OCI-LY7 (cell line): ENCODE measurements around the gene PTPRS. TPM values are rescaled to one million over a fixed set of nuclear protein-coding genes. Genes with fewer than 3 reads are reported as not detected.
A peak's percentile ranks its signal among the peaks of the same experiment; 100 is the strongest.

Experiments
- Bru-seq: library from RNA; stranded (reverse); fragments of 400-500 nt; gene quantifications from one replicate; lab custom pipeline; 2021; lab: Mats Ljungman, UMichigan
- BruChase-seq, 2 experiments: library from RNA; stranded (reverse); fragments of 400-500 nt; gene quantifications; one replicate each; lab custom pipeline; 2021; lab: Mats Ljungman, UMichigan
- BruUV-seq: library from RNA; stranded (reverse); fragments of 400-500 nt; replicated peaks from 2 replicates; lab custom pipeline; 2021; lab: Mats Ljungman, UMichigan
- CTCF ChIA-PET: fragments of 300-600 bp; sonication (Branson Sonifier 250); formaldehyde crosslinking; loops from one replicate; lab custom pipeline; 2022; ENCODE audit warnings: antibody characterized with exemption; ENCODE audit not compliant: unreplicated experiment; lab: Charles Lee
- POLR2A ChIA-PET: fragments of 300-600 bp; sonication (Branson Sonifier 250); formaldehyde crosslinking; loops from one replicate; lab custom pipeline; 2022; ENCODE audit warnings: antibody characterized with exemption; lab: Charles Lee
- DNase-seq: peaks from one replicate; pipeline ENCODE4 v3.0.0-alpha.2; 2015; ENCODE audit warnings: low spot score
- H2AFZ ChIP-seq: fragments of 200-600 bp; sonication (generic), shearing (Covaris generic); 2 replicates; pipeline ENCODE4 v1.6.1; 2014; ENCODE audit warnings: mild to moderate bottlenecking, antibody characterized with exemption, low read length, moderate library complexity
- H3K27ac ChIP-seq: fragments of 200-600 bp; sonication (generic); 2 replicates; pipeline ENCODE4 v1.5.1; 2014; ENCODE audit warnings: mixed run types, low read depth, mild to moderate bottlenecking, moderate library complexity, low read length, inconsistent platforms; ENCODE audit not compliant: poor library complexity, severe bottlenecking
- H3K36me3 ChIP-seq: fragments of 200-600 bp; sonication (generic); 2 replicates; pipeline ENCODE4 v1.6.1; 2014; ENCODE audit warnings: mild to moderate bottlenecking, antibody characterized with exemption, low read length, moderate library complexity, mixed read lengths; ENCODE audit not compliant: insufficient read depth
- H3K4me1 ChIP-seq: fragments of 200-600 bp; sonication (generic); 2 replicates; pipeline ENCODE4 v1.5.1; 2014; ENCODE audit warnings: mild to moderate bottlenecking, low read length; ENCODE audit not compliant: insufficient read depth, poor library complexity, severe bottlenecking
- H3K4me2 ChIP-seq: fragments of 200-600 bp; sonication (generic); 2 replicates; pipeline ENCODE4 v1.6.1; 2014; ENCODE audit warnings: mild to moderate bottlenecking, low read length
- H3K4me3 ChIP-seq: fragments of 200-600 bp; sonication (generic); 2 replicates; pipeline ENCODE4 v1.5.1; 2014; ENCODE audit warnings: mild to moderate bottlenecking, low read depth, low read length; ENCODE audit not compliant: poor library complexity, severe bottlenecking
- H3K79me2 ChIP-seq: fragments of 200-600 bp; sonication (generic); 2 replicates; pipeline ENCODE4 v1.6.1; 2016; ENCODE audit warnings: low read depth, mild to moderate bottlenecking, low read length, moderate library complexity, mixed read lengths; ENCODE audit not compliant: insufficient read depth
- H3K9me2 ChIP-seq: fragments of 200-600 bp; sonication (generic); 2 replicates; pipeline ENCODE4 v1.6.1; 2016; ENCODE audit warnings: mild to moderate bottlenecking, low read length, mixed read lengths; ENCODE audit not compliant: insufficient read depth
- H3K9me3 ChIP-seq: fragments of 200-600 bp; sonication (generic); 2 replicates; pipeline ENCODE4 v1.6.1; 2014; ENCODE audit warnings: mild to moderate bottlenecking, mixed run types, low read length, mixed read lengths
- H4K20me1 ChIP-seq: fragments of 200-600 bp; sonication (generic); 2 replicates; pipeline ENCODE4 v1.6.1; 2014; ENCODE audit warnings: mild to moderate bottlenecking, antibody characterized with exemption, low read length, moderate library complexity, mixed read lengths; ENCODE audit not compliant: insufficient read depth
- CTCF ChIP-seq: fragments of 200-600 bp; sonication (generic); conservative IDR thresholded peaks from 2 replicates; pipeline ENCODE4 v1.5.1; 2014; ENCODE audit warnings: mild to moderate bottlenecking, antibody characterized with exemption, low read length, moderate library complexity, mixed read lengths
- EZH2phosphoT487 ChIP-seq: fragments of 200-600 bp; sonication (generic); IDR thresholded peaks from 2 replicates; pipeline ENCODE4 v1.6.1; 2018; ENCODE audit warnings: low read depth, borderline replicate concordance, mild to moderate bottlenecking, mixed run types, antibody characterized with exemption, low read length, moderate library complexity, mixed read lengths
- intact Hi-C: fragments of 100-400 bp; cut with micrococcal nuclease; formaldehyde crosslinking; loops from one replicate; pipeline ENCODE4 v1.10.0; 2022; ENCODE audit not compliant: unreplicated experiment
- long read RNA-seq: library from polyadenylated mRNA; stranded (forward); transcript quantifications from one replicate; pipeline ENCODE4 v2.0.0, GENCODE V29; 2022
- total RNA-seq, 2 experiments: library from RNA; depleted of rRNA in 1 of 2; stranded (reverse); fragments of >200 nt in 1 of 2; shearing (Covaris generic) in 1 of 2; gene quantifications; 2 replicates each; pipeline ENCODE4 v1.2.3, GENCODE V29; 2014 to 2022

Gene PTPRS
- 39.0 and 48.5 TPM in 2 replicates for total RNA-seq (2014; rRNA removed; shearing (Covaris generic))
- total RNA-seq (2022) = 76.6 and 88.7 TPM in 2 replicates
- percentile 57 among the genes with signal in this experiment for Bru-seq, nascent RNA
- percentile 72 among the genes with signal in this experiment for BruChase-seq, experiment 1, labeled RNA remaining after a 6-hour chase
- percentile 67 among the genes with signal in this experiment for BruChase-seq, experiment 2, labeled RNA remaining after a 2-hour chase
- long read RNA-seq, partial matches to known transcripts = 6 of 26 reads
- long read RNA-seq, other reads (novel, unspliced or antisense) = 18 of 26 reads

GRCh38 chr19:5340637-5341447, at the start of gene PTPRS:
TSS of gene PTPRS (minus strand) at chr19:5340812. CDS start at chr19:5286140, 54,672 bp downstream.
- DNase-seq = peak; percentile 88
- POLR2A ChIA-PET = no interaction called here
- CTCF ChIA-PET = interaction anchor here (0.5 kb wide), 1 partner anchor 169 kb away, joined by 4 read pairs; no protein-coding TSS in a partner anchor
- peak within 1 kb of the TSS; percentile 37 for H3K27ac ChIP-seq
- no peaks in the 10 kb centered on the region for H3K9me3 ChIP-seq
- H2AFZ ChIP-seq = peak within 1 kb of the TSS; percentile 77
- H3K4me2 ChIP-seq = peak within 1 kb of the TSS; percentile 84
- H3K36me3 ChIP-seq = no peaks in the 10 kb centered on the region
- intact Hi-C loops = loop anchor here (5.0 kb wide), 1 partner anchor 114 kb away; no protein-coding TSS in a partner anchor
- H4K20me1 ChIP-seq = no peaks in the 10 kb centered on the region
- TF ChIP-seq EZH2phosphoT487 (no peak), CTCF (no peak)
- no TSS peak for BruUV-seq
- peak within 1 kb of the TSS; percentile 77 for H3K4me3 ChIP-seq
- no peaks in the 10 kb centered on the region for H3K9me2 ChIP-seq
- no peaks in the 10 kb centered on the region for H3K79me2 ChIP-seq
- peaks cover 41% of the 10 kb centered on the region for H3K4me1 ChIP-seq

GRCh38 chr19:5389353-5389752, 48.7 kb upstream of the PTPRS start:
- no peak for DNase-seq
- H3K79me2 ChIP-seq = no peaks in the 10 kb centered on the region
- H3K4me3 ChIP-seq = no peak overlapping the region
- H3K4me1 ChIP-seq = no peaks in the 10 kb centered on the region
- no peaks in the 10 kb centered on the region for H3K36me3 ChIP-seq
- no peak overlapping the region for H3K4me2 ChIP-seq
- no peaks in the 10 kb centered on the region for H3K9me3 ChIP-seq
- ChIA-PET POLR2A (no interaction called here), CTCF (no interaction called here)
- H2AFZ ChIP-seq = no peak overlapping the region
- no peaks in the 10 kb centered on the region for H4K20me1 ChIP-seq
- BruUV-seq = no TSS peak
- intact Hi-C loops = no loop called here
- no peaks in the 10 kb centered on the region for H3K9me2 ChIP-seq
- no peak overlapping the region for H3K27ac ChIP-seq
- TF ChIP-seq CTCF (no peak), EZH2phosphoT487 (no peak)
